ENCODE data around the gene HIP1. TPM values are rescaled to one million over a fixed set of nuclear protein-coding genes. Genes with fewer than 3 reads are reported as not detected.

HIP1 gene
- total and polyA plus RNA-seq, 9 of the 15 experiments (the other 6 are each of a cell fraction or from before 2014, with no cell fraction given), result 2.4 to 13.7 (median 9.5) TPM

- no peaks in the 10 kb centered on the region for H3K36me3 ChIP-seq (ENCODE audit: control insufficient read depth, insufficient read depth, low read length)
- POLR2A ChIA-PET, result interaction anchor here (0.7 to 1.3 kb wide), 2 partner anchors 10 to 13 kb away, joined by 3 to 6 read pairs; no protein-coding TSS in a partner anchor
- H4K20me1 ChIP-seq (replicated peaks; ENCODE audit: control insufficient read depth, insufficient read depth, low read length), result no peaks in the 10 kb centered on the region
- peak; percentile 66; the same call in 1 of the 2 replicates for TF ChIP-seq ZNF121 (CRISPR knock-in tag; conservative IDR thresholded peaks at IDR 0.05)
- no peak for TF ChIP-seq SMAD4 (CRISPR knock-in tag; conservative IDR thresholded peaks at IDR 0.05)
- H3K9me3 ChIP-seq (replicated peaks; ENCODE audit: control insufficient read depth, insufficient read depth, low read depth, low read length), result no peaks in the 10 kb centered on the region
- no peak overlapping the region for H3K4me2 ChIP-seq (ENCODE audit: insufficient read depth, low read length)
- H3K27me3 ChIP-seq (ENCODE audit: control insufficient read depth in 2 of 2, insufficient read depth in 2 of 2, low read length in 2 of 2), result no peaks in the 10 kb centered on the region
- 68% methylated on average over 12 of the region's 12 CpGs for WGBS (ENCODE audit: insufficient coverage, low coverage, missing lambda C conversion rate)
- no TSS peak for BruUV-seq (replicated peaks)
- H2AFZ ChIP-seq (ENCODE audit: low read depth, low read length), result no peak overlapping the region
- ATAC-seq (no peak), DNase-seq (ENCODE audit: extremely low read depth in 1 of 4, low spot score in 3 of 4) (no peak), FAIRE-seq (no peak)
- no peak overlapping the region for H3K27ac ChIP-seq (ENCODE audit: extremely low read depth, low read depth, low read length)
- no peaks in the 10 kb centered on the region for H3K9me1 ChIP-seq (ENCODE audit: control insufficient read depth, insufficient read depth, low read length)
- H3K79me2 ChIP-seq (ENCODE audit: control insufficient read depth, insufficient read depth, low read length), result no peaks in the 10 kb centered on the region
- in situ Hi-C loops (cut with MboI) (no loop called here), intact Hi-C loops (cut with micrococcal nuclease) (no loop called here)
- peak overlapping the region in 1 of 2 experiments; percentile 40; a peak in 1 of 4 replicates for H3K9ac ChIP-seq (ENCODE audit: insufficient read depth in 1 of 2, low read depth in 2 of 2, low read length in 2 of 2)
- no peak overlapping the region for H3K4me3 ChIP-seq
- peaks cover 0 to 14% of the 10 kb centered on the region in 2 experiments; a peak in 1 of 5 replicates for H3K4me1 ChIP-seq (replicated peaks in 1 of 2; ENCODE audit: control insufficient read depth in 2 of 2, insufficient read depth in 2 of 2, low read length in 2 of 2)
- CTCF ChIA-PET (ENCODE audit: low intra/inter-chr PET ratio), result no interaction called here
Observed at GRCh38 chr7:75567948-75568595, 170.7 kb downstream of the HIP1 start.

- no TSS peak for BruUV-seq (replicated peaks)
- DNase-seq (ENCODE audit: extremely low read depth in 1 of 4, low spot score in 3 of 4), result no peak
- POLR2A ChIA-PET, result interaction anchor here (1.0 kb wide), 2 partner anchors 16 to 19 kb away, joined by 4 to 5 read pairs; no protein-coding TSS in a partner anchor
Observed at GRCh38 chr7:75565132-75565837, 173.5 kb downstream of the HIP1 start.

More at GRCh38 chr7:75565132-75565837, 173.5 kb downstream of the HIP1 start:
- Histone ChIP-seq H3K9ac (ENCODE audit: insufficient read depth in 1 of 2, low read depth in 2 of 2, low read length in 2 of 2) (no peak overlapping the region; a peak in 1 of 4 replicates), H3K27ac (ENCODE audit: extremely low read depth, low read depth, low read length) (no peak overlapping the region), H3K4me3 (no peak overlapping the region), H3K36me3 (ENCODE audit: control insufficient read depth, insufficient read depth, low read length) (peaks cover 3% of the 10 kb centered on the region; the same call in 1 of the 3 replicates), H3K27me3 (ENCODE audit: control insufficient read depth in 2 of 2, insufficient read depth in 2 of 2, low read length in 2 of 2) (no peaks in the 10 kb centered on the region), H3K4me2 (ENCODE audit: insufficient read depth, low read length) (no peak overlapping the region), H3K9me1 (ENCODE audit: control insufficient read depth, insufficient read depth, low read length) (no peaks in the 10 kb centered on the region), H3K9me3 (replicated peaks; ENCODE audit: control insufficient read depth, insufficient read depth, low read depth, low read length) (no peaks in the 10 kb centered on the region), H4K20me1 (replicated peaks; ENCODE audit: control insufficient read depth, insufficient read depth, low read length) (no peaks in the 10 kb centered on the region), H2AFZ (ENCODE audit: low read depth, low read length) (no peak overlapping the region), H3K79me2 (ENCODE audit: control insufficient read depth, insufficient read depth, low read length) (no peaks in the 10 kb centered on the region), H3K4me1 (replicated peaks in 1 of 2; ENCODE audit: control insufficient read depth in 2 of 2, insufficient read depth in 2 of 2, low read length in 2 of 2) (peaks cover 0 to 8% of the 10 kb centered on the region in 2 experiments; a peak in 1 of 5 replicates)
- FAIRE-seq (peak; percentile 42), ATAC-seq (no peak)
- in situ Hi-C loops (cut with MboI), result no loop called here
- intact Hi-C loops (cut with micrococcal nuclease), result no loop called here
- CTCF ChIA-PET (ENCODE audit: low intra/inter-chr PET ratio), result no interaction called here
- no peak for TF ChIP-seq PPARD (CRISPR knock-in tag; IDR thresholded peaks at IDR 0.05)
- TF ChIP-seq DLX4 (CRISPR knock-in tag; IDR thresholded peaks at IDR 0.05), result no peak
- no peak for TF ChIP-seq GTF2A2 (tag; IDR thresholded peaks at IDR 0.05)
- 42% methylated on average over 6 of the region's 6 CpGs for WGBS (ENCODE audit: insufficient coverage, low coverage, missing lambda C conversion rate)
